MM.1S (cell line): ENCODE results near the gene PRSS27.

Source experiments
- CTCF ChIP-seq: fragments of 300-600 bp; sonication (generic); IDR thresholded peaks from 2 replicates; pipeline ENCODE4 v1.5.1; 2016; ENCODE audit warnings: antibody characterized with exemption, low read length, mixed read lengths
- EZH2phosphoT487 ChIP-seq: fragments of 300-600 bp; sonication (generic); IDR thresholded peaks from 2 replicates; pipeline ENCODE4 v1.6.1; 2018; ENCODE audit warnings: antibody characterized with exemption, low read length

- no peak for TF ChIP-seq EZH2phosphoT487
- no peak for TF ChIP-seq CTCF
These were observed 13.3 kb downstream of the PRSS27 start for GRCh38 chr16:2706611-2707311.
